PC-9 (cell line): ENCODE results near the gene ZNF844. TPM values are rescaled to one million over a fixed set of nuclear protein-coding genes. Genes with fewer than 3 reads are reported as not detected.

ENCODE experiments used
- Bru-seq: library from RNA; stranded (reverse); fragments of 400-500 nt; gene quantifications from one replicate; lab custom pipeline; 2021; lab: Mats Ljungman, UMichigan
- BruChase-seq, 2 experiments: library from RNA; stranded (reverse); fragments of 400-500 nt; gene quantifications; one replicate each; lab custom pipeline; 2021; lab: Mats Ljungman, UMichigan
- BruUV-seq: library from RNA; stranded (reverse); fragments of 400-500 nt; replicated peaks from 2 replicates; lab custom pipeline; 2021; lab: Mats Ljungman, UMichigan
- CTCF ChIA-PET: fragments of 300-600 bp; sonication (Branson Sonifier 250); formaldehyde crosslinking; loops from one replicate; lab custom pipeline; 2022; ENCODE audit warnings: antibody characterized with exemption; lab: Charles Lee
- POLR2A ChIA-PET: fragments of 300-600 bp; sonication (Branson Sonifier 250); formaldehyde crosslinking; loops from one replicate; lab custom pipeline; 2022; ENCODE audit warnings: antibody characterized with exemption; ENCODE audit not compliant: unreplicated experiment; lab: Charles Lee
- DNase-seq, 2 experiments: peaks; one replicate each; pipeline versions ENCODE4 v3.0.0 to v3.0.0-alpha.2; 2015 to 2022; ENCODE audit warnings: mixed read lengths in 1 of 2
- H2AFZ ChIP-seq: fragments of 200-600 bp; sonication (generic); 2 replicates; pipeline ENCODE4 v1.8.1; 2017; ENCODE audit warnings: antibody characterized with exemption
- H3F3A ChIP-seq: fragments of 200-600 bp; sonication (generic); 2 replicates; pipeline ENCODE4 v1.8.1; 2017; ENCODE audit warnings: antibody characterized with exemption, mild to moderate bottlenecking, low read depth; ENCODE audit not compliant: insufficient read depth
- H3K27ac ChIP-seq: fragments of 200-600 bp; sonication (generic); 2 replicates; pipeline ENCODE4 v1.6.1; 2016; ENCODE audit warnings: mixed run types
- H3K27me3 ChIP-seq: fragments of 200-600 bp; sonication (generic); 2 replicates; pipeline ENCODE4 v1.6.1; 2016; ENCODE audit warnings: low read depth, mixed run types; ENCODE audit not compliant: insufficient read depth
- H3K36me3 ChIP-seq: fragments of 200-600 bp; sonication (generic); 2 replicates; pipeline ENCODE4 v1.6.1; 2016; ENCODE audit warnings: low read depth, mixed run types
- H3K4me1 ChIP-seq: fragments of 200-600 bp; sonication (generic); replicated peaks from 2 replicates; pipeline ENCODE4 v1.6.1; 2016; ENCODE audit warnings: mixed run types; ENCODE audit not compliant: insufficient read depth
- H3K4me2 ChIP-seq: fragments of 200-600 bp; sonication (generic); 2 replicates; pipeline ENCODE4 v1.6.1; 2017; ENCODE audit warnings: mixed run types
- H3K4me3 ChIP-seq: fragments of 200-600 bp; sonication (generic); 2 replicates; pipeline ENCODE4 v1.6.1; 2016; ENCODE audit warnings: mixed run types
- H3K79me2 ChIP-seq: fragments of 200-600 bp; sonication (generic); 2 replicates; pipeline ENCODE4 v1.6.1; 2017; ENCODE audit warnings: low read depth, mixed run types
- H3K9me2 ChIP-seq: fragments of 200-600 bp; sonication (generic); 2 replicates; pipeline ENCODE4 v1.8.1; 2017; ENCODE audit warnings: mild to moderate bottlenecking; ENCODE audit not compliant: insufficient read depth
- H3K9me3 ChIP-seq: fragments of 200-600 bp; sonication (generic); 2 replicates; pipeline ENCODE4 v1.8.1; 2016; ENCODE audit warnings: low read depth; ENCODE audit not compliant: insufficient read depth
- H4K20me1 ChIP-seq: fragments of 200-600 bp; sonication (generic); 2 replicates; pipeline ENCODE4 v1.8.1; 2017; ENCODE audit not compliant: insufficient read depth
- EZH2 ChIP-seq: fragments of 200-600 bp; sonication (generic); IDR thresholded peaks from 2 replicates; pipeline ENCODE4 v1.8.0; 2017; ENCODE audit warnings: antibody characterized with exemption, low read depth
- intact Hi-C: fragments of 100-400 bp; cut with micrococcal nuclease; formaldehyde crosslinking; loops from one replicate; pipeline ENCODE4 v1.10.0; 2022; ENCODE audit not compliant: unreplicated experiment
- long read RNA-seq: library from polyadenylated mRNA; stranded (forward); transcript quantifications from one replicate; pipeline ENCODE4 v2.0.0, GENCODE V29; 2022
- total RNA-seq: library from RNA; stranded (reverse); gene quantifications from 2 replicates; pipeline ENCODE4 v1.2.3, GENCODE V29; 2021
- TF ChIP-seq, protein P1 (sequence below): fragments of 200-600 bp; sonication (generic); conservative IDR thresholded peaks from 2 replicates; pipeline ENCODE4 v1.6.1; 2017; ENCODE audit warnings: mixed run types, antibody characterized with exemption, mild to moderate bottlenecking, moderate library complexity

The ZNF844 gene
- 4.9 and 6.6 TPM in 2 replicates for total RNA-seq
- percentile 51 among the genes with signal in this experiment for Bru-seq, nascent RNA
- percentile 46 among the genes with signal in this experiment for BruChase-seq, experiment 1, labeled RNA remaining after a 2-hour chase
- BruChase-seq, experiment 2, labeled RNA remaining after a 6-hour chase, result percentile 58 among the genes with signal in this experiment
- long read RNA-seq, partial matches to known transcripts, result 0 of 10 reads
- long read RNA-seq, other reads (novel, unspliced or antisense), result 10 of 10 reads

- TF ChIP-seq, protein P1, sequence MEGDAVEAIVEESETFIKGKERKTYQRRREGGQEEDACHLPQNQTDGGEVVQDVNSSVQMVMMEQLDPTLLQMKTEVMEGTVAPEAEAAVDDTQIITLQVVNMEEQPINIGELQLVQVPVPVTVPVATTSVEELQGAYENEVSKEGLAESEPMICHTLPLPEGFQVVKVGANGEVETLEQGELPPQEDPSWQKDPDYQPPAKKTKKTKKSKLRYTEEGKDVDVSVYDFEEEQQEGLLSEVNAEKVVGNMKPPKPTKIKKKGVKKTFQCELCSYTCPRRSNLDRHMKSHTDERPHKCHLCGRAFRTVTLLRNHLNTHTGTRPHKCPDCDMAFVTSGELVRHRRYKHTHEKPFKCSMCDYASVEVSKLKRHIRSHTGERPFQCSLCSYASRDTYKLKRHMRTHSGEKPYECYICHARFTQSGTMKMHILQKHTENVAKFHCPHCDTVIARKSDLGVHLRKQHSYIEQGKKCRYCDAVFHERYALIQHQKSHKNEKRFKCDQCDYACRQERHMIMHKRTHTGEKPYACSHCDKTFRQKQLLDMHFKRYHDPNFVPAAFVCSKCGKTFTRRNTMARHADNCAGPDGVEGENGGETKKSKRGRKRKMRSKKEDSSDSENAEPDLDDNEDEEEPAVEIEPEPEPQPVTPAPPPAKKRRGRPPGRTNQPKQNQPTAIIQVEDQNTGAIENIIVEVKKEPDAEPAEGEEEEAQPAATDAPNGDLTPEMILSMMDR, result no peak
- TF ChIP-seq EZH2, result no peak
- Histone ChIP-seq H3K4me1 (no peaks in the 10 kb centered on the region), H3K27ac (no peak within 1 kb of the TSS), H3K4me3 (peak within 1 kb of the TSS; percentile 67), H3K9me2 (no peaks in the 10 kb centered on the region), H3K4me2 (peak within 1 kb of the TSS; percentile 71), H3K9me3 (peaks cover 8% of the 10 kb centered on the region; the same call in 1 of the 2 replicates), H3K36me3 (no peaks in the 10 kb centered on the region), H3F3A (no peaks in the 10 kb centered on the region), H3K27me3 (no peaks in the 10 kb centered on the region), H2AFZ (peak within 1 kb of the TSS; percentile 77), H4K20me1 (no peaks in the 10 kb centered on the region), H3K79me2 (no peaks in the 10 kb centered on the region)
- intact Hi-C loops, result loop anchor here (1.0 kb wide), 1 partner anchor 30 kb away; the partner anchor contains the start of gene ZNF433
- CTCF ChIA-PET, result no interaction called here
- TSS peak; percentile 68 for BruUV-seq
- POLR2A ChIA-PET, result interaction anchor here (0.7 kb wide), 1 partner anchor 214 kb away, joined by 3 read pairs; no protein-coding TSS in a partner anchor
- peak; percentile 83 to 95 for DNase-seq
Observed at GRCh38 chr19:12064590-12065538, at the start of gene ZNF844. Gene ZNF844 (plus strand): TSS chr19:12064731. CDS start chr19:12064874, 143 bp downstream.

- intact Hi-C loops, result no loop called here
- Histone ChIP-seq H3K4me2 (no peak overlapping the region), H3K9me3 (peaks cover 34% of the 10 kb centered on the region; the same call in 1 of the 2 replicates), H2AFZ (no peak overlapping the region), H3K27me3 (no peaks in the 10 kb centered on the region), H3K4me1 (no peaks in the 10 kb centered on the region), H3K27ac (no peak overlapping the region), H3K4me3 (no peak overlapping the region), H3K79me2 (no peaks in the 10 kb centered on the region), H4K20me1 (no peaks in the 10 kb centered on the region), H3K36me3 (no peaks in the 10 kb centered on the region), H3K9me2 (no peaks in the 10 kb centered on the region), H3F3A (no peaks in the 10 kb centered on the region)
- POLR2A ChIA-PET, result no interaction called here
- BruUV-seq, result no TSS peak
- no peak for TF ChIP-seq EZH2
- TF ChIP-seq, protein P1, result no peak
- no peak for DNase-seq
- CTCF ChIA-PET, result no interaction called here
Observed at GRCh38 chr19:12015015-12015752, 49.3 kb upstream of the ZNF844 start.

- TF ChIP-seq EZH2, result no peak
- TF ChIP-seq, protein P1, result no peak
- Histone ChIP-seq H3K4me3 (no peak overlapping the region), H3K9me3 (peaks cover 34% of the 10 kb centered on the region; the same call in 1 of the 2 replicates), H3K27ac (no peak overlapping the region), H3K4me2 (no peak overlapping the region), H3K9me2 (no peaks in the 10 kb centered on the region), H3K36me3 (no peaks in the 10 kb centered on the region), H2AFZ (no peak overlapping the region), H3K27me3 (no peaks in the 10 kb centered on the region), H3K79me2 (no peaks in the 10 kb centered on the region), H3K4me1 (no peaks in the 10 kb centered on the region), H4K20me1 (no peaks in the 10 kb centered on the region), H3F3A (no peaks in the 10 kb centered on the region)
- intact Hi-C loops, result no loop called here
- BruUV-seq, result no TSS peak
- no peak for DNase-seq
- CTCF ChIA-PET, result interaction anchor here (0.6 kb wide), 1 partner anchor 9 kb away, joined by 3 read pairs; no protein-coding TSS in a partner anchor
- POLR2A ChIA-PET, result no interaction called here
Observed at GRCh38 chr19:12015753-12016116, 48.8 kb upstream of the ZNF844 start.
